ENCODE measurements around the gene SART3. TPM values are rescaled to one million over a fixed set of nuclear protein-coding genes. Genes with fewer than 3 reads are reported as not detected.
A peak's percentile ranks its signal among the peaks of the same experiment; 100 is the strongest.
"Not testable (repeated sequence)": the region's sequence is repeated elsewhere in the genome, so short reads cannot be mapped to it uniquely, and the experiment has no call there.

Gene SART3
- total RNA-seq, 1 donor from 2014 or later, result 24.9 TPM

GRCh38 chr12:108495054-108495453 is 65.9 kb downstream of the SART3 start:
- no peaks in the 10 kb centered on the region for H3K4me1 ChIP-seq
- H3K9me3 ChIP-seq (replicated peaks), result no peaks in the 10 kb centered on the region
- TF ChIP-seq CTCF (IDR thresholded peaks at IDR 0.05; ENCODE audit: borderline replicate concordance), result peak; percentile 52
- no peak for DNase-seq
- no peak overlapping the region for H3K27ac ChIP-seq (replicated peaks)
- H3K4me3 ChIP-seq, result no peak overlapping the region
- intact Hi-C loops (cut with micrococcal nuclease), result no loop called here
- H3K36me3 ChIP-seq, result no peaks in the 10 kb centered on the region
- peaks cover 61% of the 10 kb centered on the region for H3K27me3 ChIP-seq (ENCODE audit: low read depth)

GRCh38 chr12:108491256-108491655 is 69.7 kb downstream of the SART3 start:
- DNase-seq, result no peak
- intact Hi-C loops (cut with micrococcal nuclease), result no loop called here

GRCh38 chr12:108487029-108487428 is 73.9 kb downstream of the SART3 start:
- Histone ChIP-seq H3K9me3 (replicated peaks) (peaks cover 11% of the 10 kb centered on the region), H3K27me3 (ENCODE audit: low read depth) (peaks cover 43% of the 10 kb centered on the region)
- intact Hi-C loops (cut with micrococcal nuclease); H3K4me3 ChIP-seq; DNase-seq; H3K27ac ChIP-seq (replicated peaks); H3K36me3 ChIP-seq; H3K4me1 ChIP-seq: not testable (repeated sequence)

More at GRCh38 chr12:108491256-108491655, 69.7 kb downstream of the SART3 start:
- no peak for TF ChIP-seq CTCF (IDR thresholded peaks at IDR 0.05; ENCODE audit: borderline replicate concordance)
- H3K4me1 ChIP-seq, result no peaks in the 10 kb centered on the region
- no peak overlapping the region for H3K4me3 ChIP-seq
- peaks cover 11% of the 10 kb centered on the region for H3K9me3 ChIP-seq (replicated peaks)
- H3K36me3 ChIP-seq, result no peaks in the 10 kb centered on the region
- no peak overlapping the region for H3K27ac ChIP-seq (replicated peaks)
- peaks cover 37% of the 10 kb centered on the region for H3K27me3 ChIP-seq (ENCODE audit: low read depth)

GRCh38 chr12:108485371-108485770 is 75.6 kb downstream of the SART3 start:
- H3K27ac ChIP-seq (replicated peaks); H3K36me3 ChIP-seq; H3K4me1 ChIP-seq; intact Hi-C loops (cut with micrococcal nuclease); DNase-seq; H3K4me3 ChIP-seq: not testable (repeated sequence)
- Histone ChIP-seq H3K27me3 (ENCODE audit: low read depth) (peaks cover 59% of the 10 kb centered on the region), H3K9me3 (replicated peaks) (peaks cover 11% of the 10 kb centered on the region)

- H3K36me3 ChIP-seq, result no peaks in the 10 kb centered on the region
- H3K9me3 ChIP-seq (replicated peaks), result peaks cover 11% of the 10 kb centered on the region
- H3K4me3 ChIP-seq, result no peak overlapping the region
- H3K27ac ChIP-seq (replicated peaks), result no peak overlapping the region
- no peak for TF ChIP-seq CTCF (IDR thresholded peaks at IDR 0.05; ENCODE audit: borderline replicate concordance)
- DNase-seq, result no peak
- intact Hi-C loops (cut with micrococcal nuclease), result no loop called here
- no peaks in the 10 kb centered on the region for H3K4me1 ChIP-seq
- peaks cover 65% of the 10 kb centered on the region for H3K27me3 ChIP-seq (ENCODE audit: low read depth)
Observed at GRCh38 chr12:108484845-108485244, 76.1 kb downstream of the SART3 start.

GRCh38 chr12:108484431-108484830 is 76.5 kb downstream of the SART3 start:
- H3K27ac ChIP-seq (replicated peaks), result no peak overlapping the region
- no peaks in the 10 kb centered on the region for H3K36me3 ChIP-seq
- no peak overlapping the region for H3K4me3 ChIP-seq
- no peaks in the 10 kb centered on the region for H3K4me1 ChIP-seq
- H3K9me3 ChIP-seq (replicated peaks), result peaks cover 11% of the 10 kb centered on the region
- no peak for DNase-seq
- intact Hi-C loops (cut with micrococcal nuclease), result no loop called here
- peaks cover 69% of the 10 kb centered on the region for H3K27me3 ChIP-seq (ENCODE audit: low read depth)
- no peak for TF ChIP-seq CTCF (IDR thresholded peaks at IDR 0.05; ENCODE audit: borderline replicate concordance)
